SK-N-SH treated with all-trans-retinoic acid at 6 μM for 48 hours (cell line): ENCODE results near the gene GLI3.

Experiments
- ATAC-seq: fragments of 200-7000 bp; cut with Tn5 transposase; 3 replicates; pipeline ENCODE4 v1.9.1; 2020; ENCODE audit warnings: mild to moderate bottlenecking, moderate library complexity
- ARNTL ChIP-seq: fragments of 450-650 bp; formaldehyde crosslinking; IDR thresholded peaks from 2 replicates; pipeline ENCODE4 v1.5.0; 2020; ENCODE audit warnings: low read depth, mild to moderate bottlenecking, moderate library complexity, borderline replicate concordance
- BACH2 ChIP-seq: fragments of 250-450 bp; sonication (Bioruptor Pico); IDR thresholded peaks from 2 replicates; pipeline ENCODE4 v1.9.0; 2021; ENCODE audit warnings: mild to moderate bottlenecking, borderline replicate concordance
- CREB5 ChIP-seq: fragments of 250-450 bp; sonication (Bioruptor Pico); IDR thresholded peaks from 2 replicates; pipeline ENCODE4 v1.5.1; 2020; ENCODE audit warnings: low read depth, mild to moderate bottlenecking, moderate library complexity
- CSDC2 ChIP-seq: fragments of 250-450 bp; sonication (Bioruptor Pico); IDR thresholded peaks from 2 replicates; pipeline ENCODE4 v1.5.0; 2020; ENCODE audit warnings: mild to moderate bottlenecking, moderate library complexity
- CSRNP3 ChIP-seq: fragments of 250-450 bp; sonication (Bioruptor Pico); IDR thresholded peaks from 2 replicates; pipeline ENCODE4 v1.5.1; 2021; ENCODE audit warnings: mild to moderate bottlenecking, moderate library complexity
- ESRRG ChIP-seq: fragments of 250-450 bp; sonication (Bioruptor Pico); IDR thresholded peaks from 2 replicates; pipeline ENCODE4 v1.6.1; 2021; ENCODE audit warnings: mild to moderate bottlenecking
- GLIS3 ChIP-seq: fragments of 250-450 bp; sonication (Bioruptor Pico); IDR thresholded peaks from 2 replicates; pipeline ENCODE4 v1.5.0; 2020; ENCODE audit warnings: mild to moderate bottlenecking, moderate library complexity
- ISL1 ChIP-seq: fragments of 250-450 bp; sonication (Bioruptor Pico); IDR thresholded peaks from 2 replicates; pipeline ENCODE4 v2.1.2; 2022; ENCODE audit warnings: mild to moderate bottlenecking, moderate library complexity
- PPARA ChIP-seq: fragments of 250-450 bp; sonication (Bioruptor Pico); IDR thresholded peaks from 2 replicates; pipeline ENCODE4 v1.5.0; 2020; ENCODE audit warnings: mild to moderate bottlenecking, borderline replicate concordance
- RARB ChIP-seq: fragments of 250-450 bp; sonication (Bioruptor Pico); IDR thresholded peaks from 2 replicates; pipeline ENCODE4 v1.8.0; 2021; ENCODE audit warnings: mild to moderate bottlenecking, moderate library complexity
- SNAI2 ChIP-seq: fragments of 250-450 bp; sonication (Bioruptor Pico); IDR thresholded peaks from 2 replicates; pipeline ENCODE4 v1.5.0; 2020; ENCODE audit warnings: mild to moderate bottlenecking, moderate library complexity
- TCF4 ChIP-seq: fragments of 250-450 bp; sonication (Bioruptor Pico); IDR thresholded peaks from 2 replicates; pipeline ENCODE4 v1.8.0; 2021; ENCODE audit warnings: mild to moderate bottlenecking, moderate library complexity, borderline replicate concordance
- TOX ChIP-seq: fragments of 250-450 bp; sonication (Bioruptor Pico); IDR thresholded peaks from 2 replicates; pipeline ENCODE4 v1.8.0; 2021; ENCODE audit warnings: mild to moderate bottlenecking, moderate library complexity, borderline replicate concordance
- ZC3H10 ChIP-seq: fragments of 250-450 bp; sonication (Bioruptor Pico); IDR thresholded peaks from 2 replicates; pipeline ENCODE4 v1.5.1; 2021; ENCODE audit warnings: mild to moderate bottlenecking, moderate library complexity
- ZFP3 ChIP-seq: fragments of 250-450 bp; sonication (Bioruptor Pico); IDR thresholded peaks from 2 replicates; pipeline ENCODE4 v1.5.0; 2020; ENCODE audit warnings: mild to moderate bottlenecking, moderate library complexity
- ZFP30 ChIP-seq: fragments of 450-650 bp; formaldehyde crosslinking; IDR thresholded peaks from 2 replicates; pipeline ENCODE4 v1.5.0; 2022; ENCODE audit warnings: mild to moderate bottlenecking, moderate library complexity
- ZNF565 ChIP-seq: fragments of 450-650 bp; formaldehyde crosslinking; conservative IDR thresholded peaks from 2 replicates; pipeline ENCODE4 v1.5.0; 2020; ENCODE audit warnings: low read depth, mild to moderate bottlenecking, moderate library complexity
- ZNF70 ChIP-seq: fragments of 450-650 bp; formaldehyde crosslinking; IDR thresholded peaks from 2 replicates; pipeline ENCODE4 v1.5.0; 2020; ENCODE audit warnings: mild to moderate bottlenecking, moderate library complexity
- ZNF8 ChIP-seq: fragments of 450-650 bp; formaldehyde crosslinking; IDR thresholded peaks from 2 replicates; pipeline ENCODE4 v1.5.0; 2020; ENCODE audit warnings: mild to moderate bottlenecking, moderate library complexity
- TF ChIP-seq, protein P1 (sequence below): fragments of 250-450 bp; sonication (Bioruptor Pico); IDR thresholded peaks from 2 replicates; pipeline ENCODE4 v1.8.0; 2021; ENCODE audit warnings: low read depth, mild to moderate bottlenecking, moderate library complexity, borderline replicate concordance
- TF ChIP-seq, protein P2 (sequence below): fragments of 250-450 bp; sonication (Bioruptor Pico); IDR thresholded peaks from 2 replicates; pipeline ENCODE4 v1.5.0; 2020; ENCODE audit warnings: mild to moderate bottlenecking, moderate library complexity
- TF ChIP-seq, protein P3 (sequence below): fragments of 250-450 bp; sonication (Bioruptor Pico); IDR thresholded peaks from 2 replicates; pipeline ENCODE4 v1.8.0; 2020; ENCODE audit warnings: mild to moderate bottlenecking, moderate library complexity, borderline replicate concordance

Gene GLI3

DNA sequence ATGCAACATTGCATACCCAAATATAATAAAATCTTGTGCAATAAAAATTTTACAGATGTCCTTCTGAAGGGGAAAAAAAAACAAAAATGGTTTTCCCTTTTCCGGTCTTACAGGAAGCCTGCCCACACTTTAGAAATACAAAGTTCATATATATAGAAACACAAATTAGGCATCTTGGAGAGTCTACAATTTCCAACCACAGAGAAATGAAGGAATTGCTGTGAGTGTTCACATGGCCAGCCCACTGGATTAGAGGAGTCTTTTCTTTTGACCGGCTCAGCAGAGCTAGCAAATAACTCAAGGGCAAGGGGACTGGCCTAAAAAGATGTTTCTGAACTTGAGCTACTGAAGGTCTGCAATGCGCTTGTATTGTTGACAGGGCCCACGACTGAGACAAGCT is 92.4 kb downstream of the GLI3 start:
- TF ChIP-seq CSRNP3 = no peak
- TF ChIP-seq TCF4 = no peak
- TF ChIP-seq ARNTL (CRISPR knock-in tag) = no peak
- TF ChIP-seq, protein P1, sequence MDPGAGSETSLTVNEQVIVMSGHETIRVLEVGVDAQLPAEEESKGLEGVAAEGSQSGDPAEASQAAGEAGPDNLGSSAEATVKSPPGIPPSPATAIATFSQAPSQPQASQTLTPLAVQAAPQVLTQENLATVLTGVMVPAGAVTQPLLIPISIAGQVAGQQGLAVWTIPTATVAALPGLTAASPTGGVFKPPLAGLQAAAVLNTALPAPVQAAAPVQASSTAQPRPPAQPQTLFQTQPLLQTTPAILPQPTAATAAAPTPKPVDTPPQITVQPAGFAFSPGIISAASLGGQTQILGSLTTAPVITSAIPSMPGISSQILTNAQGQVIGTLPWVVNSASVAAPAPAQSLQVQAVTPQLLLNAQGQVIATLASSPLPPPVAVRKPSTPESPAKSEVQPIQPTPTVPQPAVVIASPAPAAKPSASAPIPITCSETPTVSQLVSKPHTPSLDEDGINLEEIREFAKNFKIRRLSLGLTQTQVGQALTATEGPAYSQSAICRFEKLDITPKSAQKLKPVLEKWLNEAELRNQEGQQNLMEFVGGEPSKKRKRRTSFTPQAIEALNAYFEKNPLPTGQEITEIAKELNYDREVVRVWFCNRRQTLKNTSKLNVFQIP = no peak
- TF ChIP-seq RARB (CRISPR knock-in tag) = no peak
- TF ChIP-seq GLIS3 (CRISPR knock-in tag) = no peak
- TF ChIP-seq BACH2 (CRISPR knock-in tag) = no peak
- TF ChIP-seq ZNF8 = no peak
- TF ChIP-seq, protein P2, sequence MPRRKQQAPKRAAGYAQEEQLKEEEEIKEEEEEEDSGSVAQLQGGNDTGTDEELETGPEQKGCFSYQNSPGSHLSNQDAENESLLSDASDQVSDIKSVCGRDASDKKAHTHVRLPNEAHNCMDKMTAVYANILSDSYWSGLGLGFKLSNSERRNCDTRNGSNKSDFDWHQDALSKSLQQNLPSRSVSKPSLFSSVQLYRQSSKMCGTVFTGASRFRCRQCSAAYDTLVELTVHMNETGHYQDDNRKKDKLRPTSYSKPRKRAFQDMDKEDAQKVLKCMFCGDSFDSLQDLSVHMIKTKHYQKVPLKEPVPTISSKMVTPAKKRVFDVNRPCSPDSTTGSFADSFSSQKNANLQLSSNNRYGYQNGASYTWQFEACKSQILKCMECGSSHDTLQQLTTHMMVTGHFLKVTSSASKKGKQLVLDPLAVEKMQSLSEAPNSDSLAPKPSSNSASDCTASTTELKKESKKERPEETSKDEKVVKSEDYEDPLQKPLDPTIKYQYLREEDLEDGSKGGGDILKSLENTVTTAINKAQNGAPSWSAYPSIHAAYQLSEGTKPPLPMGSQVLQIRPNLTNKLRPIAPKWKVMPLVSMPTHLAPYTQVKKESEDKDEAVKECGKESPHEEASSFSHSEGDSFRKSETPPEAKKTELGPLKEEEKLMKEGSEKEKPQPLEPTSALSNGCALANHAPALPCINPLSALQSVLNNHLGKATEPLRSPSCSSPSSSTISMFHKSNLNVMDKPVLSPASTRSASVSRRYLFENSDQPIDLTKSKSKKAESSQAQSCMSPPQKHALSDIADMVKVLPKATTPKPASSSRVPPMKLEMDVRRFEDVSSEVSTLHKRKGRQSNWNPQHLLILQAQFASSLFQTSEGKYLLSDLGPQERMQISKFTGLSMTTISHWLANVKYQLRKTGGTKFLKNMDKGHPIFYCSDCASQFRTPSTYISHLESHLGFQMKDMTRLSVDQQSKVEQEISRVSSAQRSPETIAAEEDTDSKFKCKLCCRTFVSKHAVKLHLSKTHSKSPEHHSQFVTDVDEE (CRISPR knock-in tag) = no peak
- no peak for TF ChIP-seq ESRRG (CRISPR knock-in tag)
- TF ChIP-seq ZNF565 = no peak
- TF ChIP-seq ISL1 (CRISPR knock-in tag) = no peak
- ATAC-seq = no peak

- ATAC-seq = no peak
- TF ChIP-seq ZFP3 (CRISPR knock-in tag) (no peak), TOX (CRISPR knock-in tag) (no peak), ZNF565 (no peak), PPARA (CRISPR knock-in tag) (no peak), CREB5 (no peak), ZFP30 (CRISPR knock-in tag) (no peak), CSDC2 (CRISPR knock-in tag) (no peak), CSRNP3 (no peak), ZC3H10 (no peak)
- TF ChIP-seq, protein P1 = no peak
These were observed 93.1 kb downstream of the GLI3 start for GRCh38 chr7:42143711-42144600.

- no peak for ATAC-seq
- TF ChIP-seq RARB (CRISPR knock-in tag) = no peak
- TF ChIP-seq TOX (CRISPR knock-in tag) = no peak
- no peak for TF ChIP-seq ZNF565
- no peak for TF ChIP-seq ESRRG (CRISPR knock-in tag)
- TF ChIP-seq BACH2 (CRISPR knock-in tag) = no peak
- no peak for TF ChIP-seq ARNTL (CRISPR knock-in tag)
- TF ChIP-seq, protein P2 (CRISPR knock-in tag) = no peak
- TF ChIP-seq ZNF70 (CRISPR knock-in tag) = no peak
- TF ChIP-seq ZFP3 (CRISPR knock-in tag) = no peak
- no peak for TF ChIP-seq ZFP30 (CRISPR knock-in tag)
- TF ChIP-seq, protein P3, sequence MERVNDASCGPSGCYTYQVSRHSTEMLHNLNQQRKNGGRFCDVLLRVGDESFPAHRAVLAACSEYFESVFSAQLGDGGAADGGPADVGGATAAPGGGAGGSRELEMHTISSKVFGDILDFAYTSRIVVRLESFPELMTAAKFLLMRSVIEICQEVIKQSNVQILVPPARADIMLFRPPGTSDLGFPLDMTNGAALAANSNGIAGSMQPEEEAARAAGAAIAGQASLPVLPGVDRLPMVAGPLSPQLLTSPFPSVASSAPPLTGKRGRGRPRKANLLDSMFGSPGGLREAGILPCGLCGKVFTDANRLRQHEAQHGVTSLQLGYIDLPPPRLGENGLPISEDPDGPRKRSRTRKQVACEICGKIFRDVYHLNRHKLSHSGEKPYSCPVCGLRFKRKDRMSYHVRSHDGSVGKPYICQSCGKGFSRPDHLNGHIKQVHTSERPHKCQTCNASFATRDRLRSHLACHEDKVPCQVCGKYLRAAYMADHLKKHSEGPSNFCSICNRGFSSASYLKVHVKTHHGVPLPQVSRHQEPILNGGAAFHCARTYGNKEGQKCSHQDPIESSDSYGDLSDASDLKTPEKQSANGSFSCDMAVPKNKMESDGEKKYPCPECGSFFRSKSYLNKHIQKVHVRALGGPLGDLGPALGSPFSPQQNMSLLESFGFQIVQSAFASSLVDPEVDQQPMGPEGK (CRISPR knock-in tag) = no peak
- TF ChIP-seq SNAI2 = no peak
These were observed 94.9 kb downstream of the GLI3 start for GRCh38 chr7:42142089-42142488.
